Superior temporal gyrus (tissue), 1 donor: Measurements from ENCODE around the gene BPI.
"Not testable (repeated sequence)": the region's sequence is repeated elsewhere in the genome, so short reads cannot be mapped to it uniquely, and the experiment has no call there.

Experiments used
- DNase-seq: peaks from one replicate; pipeline ENCODE4 v3.0.0-alpha.2; 2016; ENCODE audit errors: extremely low spot score

The BPI gene

GRCh38 chr20:38363004-38363747 is 59.2 kb downstream of the BPI start:
- DNase-seq: no peak

GRCh38 chr20:38369389-38369788 is 65.4 kb downstream of the BPI start:
- DNase-seq: no peak

GRCh38 chr20:38372806-38373205 is 68.8 kb downstream of the BPI start:
- DNase-seq: no peak

- DNase-seq: no peak
Observed at GRCh38 chr20:38373231-38373867, 69.4 kb downstream of the BPI start.

- DNase-seq: no peak
Observed at GRCh38 chr20:38373898-38374297, 69.9 kb downstream of the BPI start.

- DNase-seq: no peak
Observed at GRCh38 chr20:38377039-38377685, 73.2 kb downstream of the BPI start.

- DNase-seq: not testable (repeated sequence)
Observed at GRCh38 chr20:38377838-38378237, 73.9 kb downstream of the BPI start.

GRCh38 chr20:38383147-38383546 is 79.2 kb downstream of the BPI start:
- DNase-seq: no peak

GRCh38 chr20:38386004-38386403 is 82.0 kb downstream of the BPI start:
- no peak for DNase-seq

- no peak for DNase-seq
Observed at GRCh38 chr20:38386851-38387250, 82.9 kb downstream of the BPI start.
